GM08714 (cell line): Measurements from ENCODE around the gene CD3G.

Experiments
- H3K4me3 ChIP-seq: fragments of 200-500 bp; sonication (Bioruptor generic); 2 replicates; pipeline ENCODE4 v1.5.1; 2014; ENCODE audit warnings: mild to moderate bottlenecking, low read length, inconsistent platforms
- ZNF274 ChIP-seq: IDR thresholded peaks from 2 replicates; pipeline ENCODE4 v1.6.1; 2012; ENCODE audit warnings: mild to moderate bottlenecking, low read depth, low read length

The CD3G gene

GRCh38 chr11:118380571-118380970, 36.4 kb downstream of the CD3G start:
- TF ChIP-seq ZNF274: no peak
- H3K4me3 ChIP-seq: no peak overlapping the region

GRCh38 chr11:118382954-118383353, 38.8 kb downstream of the CD3G start:
- no peak for TF ChIP-seq ZNF274
- no peak overlapping the region for H3K4me3 ChIP-seq

- TF ChIP-seq ZNF274: no peak
Measured at GRCh38 chr11:118383657-118384056, 39.5 kb downstream of the CD3G start.

GRCh38 chr11:118396097-118396501, 52.0 kb downstream of the CD3G start:
- H3K4me3 ChIP-seq: no peak overlapping the region
- TF ChIP-seq ZNF274: no peak

More at GRCh38 chr11:118383657-118384056, 39.5 kb downstream of the CD3G start:
- H3K4me3 ChIP-seq: no peak overlapping the region

- no peak for TF ChIP-seq ZNF274
- H3K4me3 ChIP-seq: no peak overlapping the region
Measured at GRCh38 chr11:118397448-118397847, 53.3 kb downstream of the CD3G start.

GRCh38 chr11:118398791-118399559, 54.8 kb downstream of the CD3G start:
- H3K4me3 ChIP-seq: no peak overlapping the region; the same call in 1 of the 2 replicates
- TF ChIP-seq ZNF274: no peak

GRCh38 chr11:118401151-118401879, 57.2 kb downstream of the CD3G start, which contains the start of gene ATP5MG:
Gene ATP5MG, plus strand, starts transcription at chr11:118401606. Its CDS starts 60 bp downstream, at chr11:118401666.
- H3K4me3 ChIP-seq: peak within 1 kb of the TSS; percentile 91
- TF ChIP-seq ZNF274: no peak

GRCh38 chr11:118401880-118402590, 57.9 kb downstream of the CD3G start:
- no peak for TF ChIP-seq ZNF274
- H3K4me3 ChIP-seq: peak overlapping the region; percentile 91

GRCh38 chr11:118402594-118402993, 58.5 kb downstream of the CD3G start:
- H3K4me3 ChIP-seq: peak overlapping the region; percentile 91
